ENCODE results near the gene CENPL. TPM values are rescaled to one million over a fixed set of nuclear protein-coding genes. Genes with fewer than 3 reads are reported as not detected.
A peak's percentile ranks its signal among the peaks of the same experiment; 100 is the strongest.

Gene CENPL
- total RNA-seq, 1 donor from 2014 or later, result 7.9 TPM

- Mint-ChIP-seq H3K4me3 (ENCODE audit: unreplicated experiment) (peak within 1 kb of the TSS; percentile 87), H3K9me3 (ENCODE audit: unreplicated experiment) (no peaks in the 10 kb centered on the region), H3K27me3 (ENCODE audit: unreplicated experiment) (no peaks in the 10 kb centered on the region), H3K27ac (ENCODE audit: unreplicated experiment) (peak within 1 kb of the TSS; percentile 92), H3K4me1 (ENCODE audit: unreplicated experiment) (peaks cover 44% of the 10 kb centered on the region), H3K36me3 (ENCODE audit: unreplicated experiment) (peaks cover 52% of the 10 kb centered on the region)
- TF ChIP-seq CTCF (IDR thresholded peaks at IDR 0.05), result no peak
- peak; percentile 92 for DNase-seq (ENCODE audit: extremely low spot score, unreplicated experiment)
These were observed 43.8 kb upstream of the CENPL start, which contains the start of gene ZBTB37 for GRCh38 chr1:173868266-173869020. TSS of gene ZBTB37 (plus strand) at chr1:173868380. CDS start at chr1:173870226, 1,846 bp downstream.

- DNase-seq (ENCODE audit: extremely low spot score, unreplicated experiment), result peak; percentile 99
- Mint-ChIP-seq H3K9me3 (ENCODE audit: unreplicated experiment) (no peaks in the 10 kb centered on the region), H3K36me3 (ENCODE audit: unreplicated experiment) (peaks cover 48% of the 10 kb centered on the region), H3K27ac (ENCODE audit: unreplicated experiment) (peak within 1 kb of the TSS; percentile 92), H3K4me3 (ENCODE audit: unreplicated experiment) (peak within 1 kb of the TSS; percentile 87), H3K27me3 (ENCODE audit: unreplicated experiment) (no peaks in the 10 kb centered on the region), H3K4me1 (ENCODE audit: unreplicated experiment) (peaks cover 42% of the 10 kb centered on the region)
- TF ChIP-seq CTCF (IDR thresholded peaks at IDR 0.05), result no peak
These were observed 43.1 kb upstream of the CENPL start, which contains the start of gene GAS5 for GRCh38 chr1:173867753-173868265. TSS of gene GAS5 (minus strand) at chr1:173867989.

- Mint-ChIP-seq H3K4me1 (ENCODE audit: unreplicated experiment) (peaks cover 41% of the 10 kb centered on the region), H3K4me3 (ENCODE audit: unreplicated experiment) (peak overlapping the region; percentile 87), H3K9me3 (ENCODE audit: unreplicated experiment) (no peaks in the 10 kb centered on the region), H3K27me3 (ENCODE audit: unreplicated experiment) (no peaks in the 10 kb centered on the region), H3K36me3 (ENCODE audit: unreplicated experiment) (peaks cover 48% of the 10 kb centered on the region), H3K27ac (ENCODE audit: unreplicated experiment) (peak overlapping the region; percentile 92)
- no peak for TF ChIP-seq CTCF (IDR thresholded peaks at IDR 0.05)
- no peak for DNase-seq (ENCODE audit: extremely low spot score, unreplicated experiment)
These were observed 42.6 kb upstream of the CENPL start for GRCh38 chr1:173867141-173867752.

GRCh38 chr1:173866413-173867115, 41.9 kb upstream of the CENPL start:
- H3K9me3 Mint-ChIP-seq (ENCODE audit: unreplicated experiment), result no peaks in the 10 kb centered on the region
- peak overlapping the region; percentile 87 for H3K4me3 Mint-ChIP-seq (ENCODE audit: unreplicated experiment)
- DNase-seq (ENCODE audit: extremely low spot score, unreplicated experiment), result no peak
- H3K4me1 Mint-ChIP-seq (ENCODE audit: unreplicated experiment), result peaks cover 40% of the 10 kb centered on the region
- no peaks in the 10 kb centered on the region for H3K27me3 Mint-ChIP-seq (ENCODE audit: unreplicated experiment)
- peaks cover 47% of the 10 kb centered on the region for H3K36me3 Mint-ChIP-seq (ENCODE audit: unreplicated experiment)
- TF ChIP-seq CTCF (IDR thresholded peaks at IDR 0.05), result no peak
- H3K27ac Mint-ChIP-seq (ENCODE audit: unreplicated experiment), result peak overlapping the region; percentile 92
